Body of pancreas (tissue), 4 donors: ENCODE measurements around the gene PCBP3. TPM values are rescaled to one million over a fixed set of nuclear protein-coding genes. Genes with fewer than 3 reads are reported as not detected.

Source experiments
- ATAC-seq: fragments of 150-250 bp; one replicate; pipeline ENCODE4 v1.9.1; 2016
- DNase-seq, 4 donors: peaks; one replicate each; pipeline ENCODE4 v3.0.0-alpha.2; 2019
- H3K27ac ChIP-seq, 4 donors: fragments of 200-600 bp; sonication (generic); 1 replicate in 3 of 4; 2 replicates in 1 of 4; pipeline versions ENCODE4 v1.5.1 to v1.6.1; 2016 to 2019; ENCODE audit warnings: mild to moderate bottlenecking in 1 of 4, mixed read lengths in 1 of 4, moderate library complexity in 1 of 4
- H3K27me3 ChIP-seq, 2 donors: fragments of 200-600 bp; sonication (generic); one replicate each; pipeline ENCODE4 v1.6.0; 2016; ENCODE audit warnings: mild to moderate bottlenecking in 1 of 2
- H3K36me3 ChIP-seq, 2 donors: fragments of 200-600 bp; sonication (generic); replicated peaks in 1 of 2; 2 replicates each; pipeline ENCODE4 v1.5.1; 2016; ENCODE audit warnings: low read depth in 2 of 2; ENCODE audit not compliant: insufficient read depth in 1 of 2
- H3K4me1 ChIP-seq: fragments of 200-600 bp; sonication (generic); one replicate; pipeline ENCODE4 v1.6.0; 2016
- H3K4me3 ChIP-seq, 2 donors: fragments of 200-600 bp; sonication (generic); 1 replicate in 1 of 2; 2 replicates in 1 of 2; pipeline ENCODE4 v1.5.1; 2016 to 2019
- H3K9me3 ChIP-seq, 3 donors: fragments of 200-600 bp; sonication (generic); 1 replicate in 2 of 3; 2 replicates in 1 of 3; pipeline ENCODE4 v1.5.1; 2016
- POLR2A ChIP-seq, 3 donors: fragments of 450-650 bp; IDR thresholded peaks; one replicate each; pipeline ENCODE4 v1.6.1; 2016; ENCODE audit warnings: antibody characterized with exemption in 3 of 3, mild to moderate bottlenecking in 2 of 3
- WGBS, 2 donors: methylation state at CpG; one replicate each; pipeline ENCODE4 v1.1.5; 2017; 5-methylcytosine and 5-hydroxymethylcytosine counted together
- intact Hi-C: fragments of 100-400 bp; cut with DNase I; formaldehyde crosslinking; loops from one replicate; pipeline ENCODE4 v1.15.1; 2023
- total RNA-seq, 2 donors: library from RNA; depleted of rRNA; stranded (reverse); fragments of >200 nt; gene quantifications; one replicate each; pipeline ENCODE4 v1.1.0, GENCODE V29; 2016
- TF ChIP-seq, protein P1 (sequence below), 7 experiments: fragments of 450-650 bp in 4 of 7; fragments of 200-600 bp in 3 of 7; sonication (generic) in 3 of 7; IDR thresholded peaks; one replicate each; pipeline ENCODE4 v1.5.1; 2016 to 2019; ENCODE audit warnings: antibody characterized with exemption in 7 of 7

The PCBP3 gene
- 1 to 10 TPM; 1.3 to 4.6 TPM for total RNA-seq

DNA sequence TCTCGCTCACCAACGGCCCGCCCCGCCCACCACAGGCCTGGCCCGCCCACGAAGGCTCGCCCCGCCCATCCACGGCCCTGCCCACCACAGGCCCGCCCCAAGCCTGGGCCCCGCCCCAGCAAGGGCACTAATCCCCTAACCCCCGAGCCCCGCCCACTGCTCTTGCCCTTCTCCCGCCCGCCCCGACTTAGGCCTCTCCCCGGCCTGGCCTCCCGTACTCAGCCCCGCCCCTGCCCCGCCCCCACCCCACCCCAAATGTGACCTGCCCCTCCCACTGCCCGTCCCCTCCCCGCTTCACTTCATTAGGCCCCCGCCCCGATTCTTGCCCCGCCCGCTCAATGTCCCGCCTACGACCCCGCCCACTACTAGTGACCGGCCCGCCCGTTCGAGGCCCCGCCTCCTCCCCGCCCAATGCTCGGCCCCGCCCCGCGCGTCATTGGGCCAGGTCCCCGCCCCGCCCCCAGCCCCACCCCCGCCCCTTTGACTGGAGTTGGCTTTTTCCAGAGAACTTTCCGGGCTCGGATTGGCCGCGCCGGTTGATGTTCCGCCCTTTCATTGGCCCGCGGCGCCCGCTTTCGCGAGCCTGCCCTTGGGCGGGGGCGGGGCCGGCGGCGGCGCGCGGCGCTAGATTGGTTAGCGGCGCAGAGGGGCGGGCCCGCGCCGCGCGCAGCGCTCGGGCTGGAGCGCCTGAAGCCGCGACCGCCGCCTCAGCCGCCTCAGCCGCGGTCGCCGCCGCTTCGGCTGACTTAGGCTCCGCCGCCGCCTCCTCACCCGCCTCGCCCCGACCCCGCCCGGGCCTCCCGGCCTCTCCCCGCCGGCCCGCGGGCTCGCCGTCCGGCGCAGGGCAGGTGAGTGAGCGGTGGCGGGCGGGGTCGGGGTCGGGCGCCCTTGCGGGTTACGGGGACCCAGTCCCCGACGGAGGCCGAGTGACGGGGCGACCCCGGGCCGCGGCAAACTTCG lies at the start of gene PCBP3:
Gene PCBP3 (plus strand): TSS at position 705 of the 960 bp plus-strand sequence. CDS start 206,361 bp downstream, outside the sequence.
- Histone ChIP-seq H3K4me3 (no peak within 1 kb of the TSS), H3K27ac (peak within 1 kb of the TSS in 1 of 4 donors; percentile 65), H3K27me3 (no peaks in the 10 kb centered on the region), H3K36me3 (no peaks in the 10 kb centered on the region), H3K9me3 (no peaks in the 10 kb centered on the region), H3K4me1 (no peaks in the 10 kb centered on the region)
- peak in 1 of 3 donors; percentile 23 for TF ChIP-seq POLR2A (IDR thresholded peaks at IDR 0.05)
- TF ChIP-seq, protein P1, sequence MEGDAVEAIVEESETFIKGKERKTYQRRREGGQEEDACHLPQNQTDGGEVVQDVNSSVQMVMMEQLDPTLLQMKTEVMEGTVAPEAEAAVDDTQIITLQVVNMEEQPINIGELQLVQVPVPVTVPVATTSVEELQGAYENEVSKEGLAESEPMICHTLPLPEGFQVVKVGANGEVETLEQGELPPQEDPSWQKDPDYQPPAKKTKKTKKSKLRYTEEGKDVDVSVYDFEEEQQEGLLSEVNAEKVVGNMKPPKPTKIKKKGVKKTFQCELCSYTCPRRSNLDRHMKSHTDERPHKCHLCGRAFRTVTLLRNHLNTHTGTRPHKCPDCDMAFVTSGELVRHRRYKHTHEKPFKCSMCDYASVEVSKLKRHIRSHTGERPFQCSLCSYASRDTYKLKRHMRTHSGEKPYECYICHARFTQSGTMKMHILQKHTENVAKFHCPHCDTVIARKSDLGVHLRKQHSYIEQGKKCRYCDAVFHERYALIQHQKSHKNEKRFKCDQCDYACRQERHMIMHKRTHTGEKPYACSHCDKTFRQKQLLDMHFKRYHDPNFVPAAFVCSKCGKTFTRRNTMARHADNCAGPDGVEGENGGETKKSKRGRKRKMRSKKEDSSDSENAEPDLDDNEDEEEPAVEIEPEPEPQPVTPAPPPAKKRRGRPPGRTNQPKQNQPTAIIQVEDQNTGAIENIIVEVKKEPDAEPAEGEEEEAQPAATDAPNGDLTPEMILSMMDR (IDR thresholded peaks at IDR 0.05) = no peak
- intact Hi-C loops = no loop called here
- 1% methylated on average over 45 of the region's 120 CpGs; no CpG with 5 or more reads in 1 of the 2 donors for WGBS, 2 donors
- ATAC-seq = peak; percentile 87
- DNase-seq = peak; percentile 96 to 99 (median 96)

DNA sequence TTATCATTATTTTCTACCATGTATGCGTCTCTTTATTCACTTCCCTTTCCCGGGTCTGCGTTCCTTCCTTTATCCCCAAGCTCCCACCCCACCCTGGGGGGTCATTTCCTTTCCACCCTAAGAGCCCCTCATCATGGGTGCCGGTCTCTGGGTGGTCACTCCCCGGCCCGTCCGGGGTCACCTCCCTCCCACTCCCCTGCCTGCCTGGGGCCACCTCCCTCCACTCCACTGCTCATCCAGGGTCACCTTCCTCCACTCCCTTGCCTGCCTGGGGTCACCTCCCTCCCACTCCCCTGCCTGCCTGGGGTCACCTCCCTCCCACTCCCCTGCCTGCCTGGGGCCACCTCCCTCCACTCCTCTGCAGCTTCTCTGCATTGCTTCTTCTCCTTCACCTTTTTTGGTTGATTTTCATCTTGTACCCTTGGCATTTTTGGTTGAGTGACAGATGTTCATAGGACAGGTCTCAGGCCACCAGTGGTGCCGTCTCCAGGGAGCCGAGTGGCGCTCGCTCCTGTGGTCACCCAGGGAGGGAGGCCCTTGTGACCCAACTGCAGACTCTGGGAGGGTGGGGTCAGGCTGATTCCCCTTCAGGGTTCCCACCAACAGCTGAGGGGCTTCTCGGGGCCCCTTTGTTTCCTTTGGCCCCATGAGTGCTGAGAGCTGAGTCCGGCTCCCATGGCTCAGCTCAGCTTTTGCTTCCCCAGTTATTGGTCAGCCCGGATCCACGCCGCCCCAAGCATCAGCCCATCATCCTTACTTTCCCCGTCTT lies 48.6 kb upstream of the PCBP3 start:
- WGBS, 2 donors = 65 to 77% methylated on average over 17 of the region's 17 CpGs
- H3K36me3 ChIP-seq = no peaks in the 10 kb centered on the region
- no peak for TF ChIP-seq POLR2A (IDR thresholded peaks at IDR 0.05)
- TF ChIP-seq, protein P1 (IDR thresholded peaks at IDR 0.05) = no peak
- H3K9me3 ChIP-seq = no peaks in the 10 kb centered on the region
- H3K4me3 ChIP-seq = no peak overlapping the region
- DNase-seq (no peak), ATAC-seq (no peak)
- no peak overlapping the region for H3K27ac ChIP-seq
- intact Hi-C loops = loop anchor here (5.0 kb wide), 1 partner anchor 38 kb away; no protein-coding TSS in a partner anchor
- H3K4me1 ChIP-seq = peaks cover 16% of the 10 kb centered on the region
- no peaks in the 10 kb centered on the region for H3K27me3 ChIP-seq

DNA sequence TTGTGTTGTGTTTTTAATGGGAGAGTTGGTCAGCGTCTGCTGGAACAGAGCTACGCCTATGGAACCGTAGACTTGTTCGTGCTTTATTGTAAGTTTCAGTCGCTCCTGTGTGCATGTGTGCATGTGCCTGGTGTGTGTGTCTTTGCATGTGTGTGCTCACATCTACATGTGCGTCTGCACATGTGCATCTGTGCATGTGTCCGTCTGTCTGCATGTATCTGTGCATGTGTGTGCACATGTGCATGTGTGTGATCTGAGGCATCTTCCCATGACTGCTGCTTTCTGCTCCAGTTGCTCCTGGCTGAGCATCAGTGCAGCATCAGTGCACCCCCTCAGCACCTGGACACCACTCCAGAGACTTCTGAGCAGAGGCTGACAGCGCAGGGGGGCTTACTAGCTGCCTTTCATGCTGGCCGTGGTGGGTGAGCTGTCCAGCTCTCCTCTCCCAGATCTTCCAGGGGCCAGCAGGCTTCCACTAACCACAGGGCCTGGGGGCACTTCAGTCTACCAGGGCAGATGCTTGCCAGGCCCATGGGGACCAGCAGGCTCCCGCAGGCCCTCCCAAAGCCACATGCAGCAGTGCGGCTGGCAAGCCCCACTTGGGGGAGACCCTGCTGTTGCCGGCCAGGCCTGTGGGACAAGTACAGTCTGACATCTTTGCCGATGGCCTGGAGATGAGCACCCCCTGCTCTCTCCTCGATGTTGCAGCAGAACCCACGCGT lies 47.8 kb upstream of the PCBP3 start:
- H3K9me3 ChIP-seq = no peaks in the 10 kb centered on the region
- H3K4me1 ChIP-seq = peaks cover 11% of the 10 kb centered on the region
- no peaks in the 10 kb centered on the region for H3K27me3 ChIP-seq
- 80 to 85% methylated on average over 9 to 16 of the region's 16 CpGs for WGBS, 2 donors
- H3K27ac ChIP-seq = no peak overlapping the region
- TF ChIP-seq, protein P1 (IDR thresholded peaks at IDR 0.05) = no peak
- no peak for TF ChIP-seq POLR2A (IDR thresholded peaks at IDR 0.05)
- H3K36me3 ChIP-seq = no peaks in the 10 kb centered on the region
- no peak for DNase-seq
- ATAC-seq = no peak
- no peak overlapping the region for H3K4me3 ChIP-seq
- intact Hi-C loops = loop anchor here (5.0 kb wide), 1 partner anchor 38 kb away; no protein-coding TSS in a partner anchor

DNA sequence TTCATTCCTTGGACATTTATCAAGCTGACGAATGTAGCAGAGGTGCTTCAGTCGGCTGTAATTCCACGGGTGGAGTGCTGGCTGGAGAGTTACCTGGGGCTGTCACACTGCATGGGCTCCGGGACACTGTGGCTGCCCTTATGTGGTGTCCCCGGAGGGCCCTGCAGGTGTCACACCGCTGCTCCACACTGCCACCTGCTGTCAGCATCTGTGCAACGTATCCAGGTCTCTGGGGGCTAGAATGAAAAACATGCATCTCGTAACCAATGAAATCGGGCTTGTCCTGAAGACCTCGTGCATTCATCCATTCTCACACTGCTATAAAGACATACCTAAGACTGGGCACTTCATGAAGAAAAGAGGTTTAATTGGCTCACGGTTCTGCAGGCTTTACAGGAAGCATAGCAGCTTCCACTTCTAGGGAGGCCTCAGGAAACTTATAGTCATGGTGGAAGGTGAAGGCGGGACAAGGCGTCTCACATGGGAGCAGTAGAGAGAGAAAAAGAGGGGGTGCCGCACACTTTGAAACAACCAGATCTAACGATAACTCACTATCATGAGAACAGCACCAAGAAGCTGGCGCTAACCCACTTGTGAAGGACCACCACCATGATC lies 46.7 kb upstream of the PCBP3 start:
- peak; percentile 73 to 85 (median 80) for DNase-seq
- no peak overlapping the region for H3K4me3 ChIP-seq
- H3K27ac ChIP-seq = no peak overlapping the region
- H3K9me3 ChIP-seq = no peaks in the 10 kb centered on the region
- H3K36me3 ChIP-seq = no peaks in the 10 kb centered on the region
- peak; percentile 85 for ATAC-seq
- H3K4me1 ChIP-seq = peaks cover 4% of the 10 kb centered on the region
- H3K27me3 ChIP-seq = no peaks in the 10 kb centered on the region
- WGBS, 2 donors = 25 to 39% methylated on average over 12 to 16 of the region's 16 CpGs
- TF ChIP-seq, protein P1 (IDR thresholded peaks at IDR 0.05) = peak; percentile 58 to 92 (median 86)
- no peak for TF ChIP-seq POLR2A (IDR thresholded peaks at IDR 0.05)
- intact Hi-C loops = loop anchor here (5.0 kb wide), 1 partner anchor 40 kb away; no protein-coding TSS in a partner anchor
